ENCODE results near the gene MFSD6. TPM values are rescaled to one million over a fixed set of nuclear protein-coding genes. Genes with fewer than 3 reads are reported as not detected.

MFSD6 gene
- polyA plus RNA-seq, 2 of the 4 experiments (the other 2 are of a cell fraction) = 14.3 to 41.3 TPM

GRCh38 chr2:190458352-190459107, 50.4 kb downstream of the MFSD6 start:
- Histone ChIP-seq H3K9me3 (no peaks in the 10 kb centered on the region), H3K27ac (no peak overlapping the region), H3K4me2 (no peak overlapping the region), H3K4me1 (no peaks in the 10 kb centered on the region), H3K4me3 (no peak overlapping the region)
- no peak for FAIRE-seq
- WGBS (ENCODE audit: missing lambda C conversion rate) = 86% methylated on average over 8 of the region's 8 CpGs
- ChIA-PET CTCF (interaction anchor here (0.6 kb wide), 1 partner anchor 450 kb away, joined by 3 read pairs; no protein-coding TSS in a partner anchor), POLR2A (no interaction called here)
- TF ChIP-seq PBX3 (IDR thresholded peaks at IDR 0.05) = no peak
- TF ChIP-seq FOSB (CRISPR knock-in tag; IDR thresholded peaks at IDR 0.05) = no peak
- no peak for TF ChIP-seq POLR2A (IDR thresholded peaks at IDR 0.05; ENCODE audit: low read length)
- TF ChIP-seq HES2 (IDR thresholded peaks at IDR 0.05) = no peak
- no peak for TF ChIP-seq BHLHE40 (IDR thresholded peaks at IDR 0.05; ENCODE audit: low read depth, low read length)
- TF ChIP-seq HOXA7 (CRISPR knock-in tag; IDR thresholded peaks at IDR 0.05) = no peak
- no peak for ATAC-seq
- no peak for DNase-seq (ENCODE audit: low read depth in 1 of 2, low spot score in 1 of 2)

- ChIA-PET POLR2A (no interaction called here), CTCF (interaction anchor here (1.0 to 1.4 kb wide), 2 partner anchors 10 to 67 kb away, joined by 3 read pairs; no protein-coding TSS in a partner anchor)
- TF ChIP-seq JUNB (IDR thresholded peaks at IDR 0.05) = no peak
- TF ChIP-seq TP53 (CRISPR knock-in tag; IDR thresholded peaks at IDR 0.05) = no peak
- TF ChIP-seq HOXA7 (CRISPR knock-in tag; IDR thresholded peaks at IDR 0.05) = no peak
- no peak for TF ChIP-seq POLR2A (IDR thresholded peaks at IDR 0.05; ENCODE audit: low read length)
- FAIRE-seq (no peak), DNase-seq (ENCODE audit: low read depth in 1 of 2, low spot score in 1 of 2) (no peak), ATAC-seq (no peak)
- no peak overlapping the region for H3K4me2 ChIP-seq
- 92% methylated on average over 1 of the region's 1 CpG for WGBS (ENCODE audit: missing lambda C conversion rate)
- H3K4me3 ChIP-seq = no peak overlapping the region
- no peaks in the 10 kb centered on the region for H3K4me1 ChIP-seq
- no peaks in the 10 kb centered on the region for H3K9me3 ChIP-seq
- H3K27ac ChIP-seq = no peak overlapping the region
Measured at GRCh38 chr2:190459881-190460280, 51.7 kb downstream of the MFSD6 start.

GRCh38 chr2:190460487-190460886, 52.3 kb downstream of the MFSD6 start:
- CTCF ChIA-PET = interaction anchor here (1.0 to 1.4 kb wide), 2 partner anchors 11 to 68 kb away, joined by 3 read pairs; no protein-coding TSS in a partner anchor
- POLR2A ChIA-PET = no interaction called here
- TF ChIP-seq FOSB (CRISPR knock-in tag; IDR thresholded peaks at IDR 0.05) (no peak), EP300 (IDR thresholded peaks at IDR 0.05) (no peak), TP53 (CRISPR knock-in tag; IDR thresholded peaks at IDR 0.05) (no peak), KDM5A (IDR thresholded peaks at IDR 0.05) (no peak), JUN (IDR thresholded peaks at IDR 0.05) (no peak), PHF8 (IDR thresholded peaks at IDR 0.05; ENCODE audit: borderline replicate concordance, low read depth) (no peak), HOXA7 (CRISPR knock-in tag; IDR thresholded peaks at IDR 0.05) (no peak), ZNF302 (CRISPR knock-in tag; IDR thresholded peaks at IDR 0.05) (no peak), CEBPB (IDR thresholded peaks at IDR 0.05) (no peak), RCOR1 (IDR thresholded peaks at IDR 0.05; ENCODE audit: low read depth, low read length) (no peak), FOSL2 (IDR thresholded peaks at IDR 0.05) (no peak), FOSL2 (CRISPR knock-in tag; IDR thresholded peaks at IDR 0.05) (no peak), HMGXB4 (CRISPR knock-in tag; IDR thresholded peaks at IDR 0.05; ENCODE audit: borderline replicate concordance) (no peak), HOXB13 (CRISPR knock-in tag; IDR thresholded peaks at IDR 0.05; ENCODE audit: low read depth) (no peak), HOXB5 (CRISPR knock-in tag; IDR thresholded peaks at IDR 0.05) (no peak), NFE2L2 (conservative IDR thresholded peaks at IDR 0.05; ENCODE audit: low read length) (no peak), EHF (CRISPR knock-in tag; IDR thresholded peaks at IDR 0.05) (no peak), CBX8 (IDR thresholded peaks at IDR 0.05) (no peak), SMC3 (IDR thresholded peaks at IDR 0.05) (no peak)
- ATAC-seq (no peak), DNase-seq (ENCODE audit: low read depth in 1 of 2, low spot score in 1 of 2) (no peak), FAIRE-seq (no peak)
- Histone ChIP-seq H3K9me3 (no peaks in the 10 kb centered on the region), H3K4me1 (no peaks in the 10 kb centered on the region), H3K4me3 (no peak overlapping the region), H3K27ac (no peak overlapping the region), H3K4me2 (no peak overlapping the region)
- WGBS (ENCODE audit: missing lambda C conversion rate) = 72% methylated on average over 5 of the region's 5 CpGs
